Activated CD4-positive, alpha-beta T cell treated with anti-CD3 and anti-CD28 coated beads, Interleukin-2, amount 50 U/mL, for 4 hours (primary cell): ENCODE measurements around the gene CELF1.

Source experiments
- DNase-seq, 2 experiments: peaks; one replicate each; pipeline ENCODE4 v3.0.0-alpha.2; 2020

The CELF1 gene

DNA sequence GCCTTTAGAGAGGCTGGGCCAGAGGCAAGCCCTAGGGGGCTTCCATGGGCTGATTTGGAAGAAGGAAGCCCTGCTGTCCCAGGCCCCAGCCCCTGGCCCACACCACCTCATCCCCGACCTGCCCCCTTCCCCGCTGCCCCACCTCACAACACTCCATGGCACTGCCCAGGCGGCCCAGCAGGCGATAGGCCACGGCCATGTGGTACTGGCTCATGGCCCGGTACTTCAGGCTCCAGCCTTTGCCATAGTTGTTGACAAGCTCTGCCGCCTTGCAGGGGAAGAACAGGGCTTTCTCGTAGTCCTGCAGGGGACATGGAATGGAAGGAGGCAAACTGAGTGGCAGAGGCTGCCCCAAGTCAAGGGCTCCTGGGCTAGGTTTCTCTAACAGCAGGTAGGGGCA, 110.4 kb downstream of the CELF1 start:
- no peak for DNase-seq

DNA sequence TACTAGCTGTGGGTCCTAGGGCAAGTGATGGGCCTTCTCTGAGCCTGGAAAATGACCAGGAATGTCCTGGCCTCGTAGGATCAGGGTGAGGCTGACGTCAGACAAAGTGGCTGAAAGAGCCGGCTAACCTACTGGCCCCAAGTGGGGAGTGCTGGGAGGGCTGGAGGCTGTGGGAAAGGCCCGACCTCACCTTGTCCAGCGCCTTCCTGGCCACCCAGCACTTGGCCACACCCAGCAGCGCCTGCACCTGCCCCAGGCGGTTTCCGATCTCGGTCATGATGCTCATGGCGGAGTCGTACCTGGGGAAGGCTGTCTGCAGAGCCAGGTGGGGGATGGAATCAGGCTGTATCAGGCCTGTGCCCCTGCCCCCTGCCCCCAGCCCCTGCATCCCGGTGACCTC, 111.5 kb downstream of the CELF1 start:
- DNase-seq: no peak

DNA sequence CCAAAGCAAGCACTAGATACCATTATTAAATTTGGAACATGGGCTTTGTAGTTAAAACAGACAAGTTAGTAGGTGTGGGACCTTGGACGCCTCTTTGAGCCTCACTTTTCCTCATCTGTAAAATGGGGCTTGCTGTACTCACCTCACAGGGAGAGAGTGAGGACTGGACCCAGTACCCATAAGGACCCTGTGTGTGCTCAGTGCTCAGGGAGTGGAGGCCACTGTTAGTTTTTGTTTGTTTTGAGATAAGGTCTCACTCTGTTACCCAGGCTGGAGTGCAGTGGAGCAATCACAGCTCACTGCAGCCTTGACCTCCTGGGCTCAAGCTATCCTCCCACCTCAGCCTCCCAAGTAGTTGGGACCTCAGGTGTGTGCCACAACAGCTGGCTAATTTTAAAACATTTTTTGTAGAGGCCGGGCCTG, 112.9 kb downstream of the CELF1 start:
- no peak for DNase-seq

DNA sequence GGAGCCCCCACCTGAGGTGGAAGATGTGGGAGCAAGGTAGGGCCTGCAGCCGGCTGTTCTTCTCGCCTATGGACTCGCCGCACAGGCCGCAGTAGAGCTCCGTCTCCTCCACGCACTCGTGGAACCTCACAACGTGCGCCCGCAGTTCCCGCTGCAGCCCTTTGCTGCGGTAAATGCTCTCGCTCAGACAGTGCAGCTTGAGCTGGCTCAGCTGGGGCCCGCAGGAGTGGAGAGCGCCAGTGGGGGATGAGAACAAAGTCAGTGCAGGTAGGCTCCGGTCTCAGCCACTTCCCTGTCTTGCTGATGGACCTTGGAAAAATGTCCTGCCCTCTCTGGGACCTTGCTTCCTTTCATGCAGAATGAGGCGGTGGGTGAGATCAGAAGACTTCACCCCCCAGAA, 114.2 kb downstream of the CELF1 start:
- DNase-seq: no peak

DNA sequence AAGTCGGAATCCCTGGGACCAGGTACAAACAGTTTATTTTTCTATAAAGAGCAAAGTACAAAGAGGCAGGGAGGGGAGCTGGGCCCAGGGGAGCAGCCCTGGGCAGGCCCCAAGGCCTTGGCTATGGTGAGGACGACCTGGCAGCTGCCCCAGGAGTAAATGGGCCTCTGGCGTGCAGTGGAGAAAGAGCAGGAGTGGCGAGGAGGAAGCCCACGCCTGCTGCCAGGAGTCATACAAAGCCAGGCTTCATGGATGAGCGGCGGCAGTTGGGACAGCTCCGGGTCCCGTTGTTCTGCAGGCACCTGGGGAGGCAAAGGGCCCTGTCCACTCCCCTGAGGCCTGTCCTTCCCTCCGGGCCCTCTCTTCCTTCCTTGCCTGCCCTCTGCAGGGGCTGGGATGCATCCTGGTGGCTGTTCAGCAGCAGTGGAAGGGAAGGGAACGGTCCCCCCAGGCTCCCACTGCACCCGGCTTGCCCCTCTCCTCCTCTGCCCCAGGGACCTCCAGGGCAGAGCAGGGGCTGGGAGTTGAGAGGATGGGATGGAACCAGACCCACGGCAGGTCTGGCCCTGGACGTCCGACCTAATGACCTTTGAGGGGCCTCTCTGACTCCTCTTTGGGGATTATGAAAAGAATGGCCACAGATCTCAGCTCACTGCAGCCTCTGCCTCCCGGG, 115.0 kb downstream of the CELF1 start:
- DNase-seq: no peak

DNA sequence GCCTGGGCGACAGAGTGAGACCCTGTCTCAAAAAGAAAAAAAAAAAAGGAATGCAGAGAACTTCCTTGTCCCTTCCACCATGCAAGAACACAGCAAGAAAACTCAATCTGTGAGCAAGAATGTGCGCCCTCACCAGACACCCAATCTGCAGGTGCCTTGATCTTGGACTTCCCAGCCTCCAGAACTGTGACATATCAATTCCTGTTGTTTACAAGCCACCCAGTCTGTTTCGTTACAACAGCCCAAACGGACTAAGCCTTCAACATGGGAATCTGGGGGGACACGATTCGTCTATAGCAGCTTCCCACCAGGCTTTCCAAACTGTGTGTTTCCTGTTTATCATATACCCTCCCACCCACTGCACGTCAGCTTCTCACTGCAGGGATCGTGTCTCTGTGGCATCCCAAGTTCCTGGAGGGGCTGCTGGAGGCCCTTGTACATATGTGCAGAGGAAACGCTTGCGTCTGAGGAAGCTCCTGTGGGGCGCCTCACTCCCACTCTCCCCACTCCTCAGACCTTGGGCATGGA, 115.7 kb downstream of the CELF1 start:
- DNase-seq: no peak

DNA sequence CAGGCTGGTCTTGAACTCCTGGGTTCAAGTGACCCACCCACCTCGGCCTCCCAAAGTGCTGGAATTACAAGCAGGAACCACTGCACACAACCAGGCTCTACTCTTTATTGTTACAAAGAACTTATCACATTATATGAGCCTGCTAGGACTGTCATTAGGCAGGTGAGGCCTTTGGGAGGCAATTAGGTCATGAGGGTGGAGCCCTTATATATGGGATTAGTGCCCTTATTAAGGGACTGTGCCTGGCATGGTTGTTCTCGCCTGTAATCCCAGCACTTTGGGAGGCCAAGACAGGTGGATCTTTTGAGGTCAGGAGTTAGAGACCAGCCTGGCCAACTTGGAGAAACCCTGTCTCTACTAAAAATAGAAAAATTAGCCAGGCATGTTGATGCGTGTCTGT, 116.2 kb downstream of the CELF1 start:
- DNase-seq: no peak

DNA sequence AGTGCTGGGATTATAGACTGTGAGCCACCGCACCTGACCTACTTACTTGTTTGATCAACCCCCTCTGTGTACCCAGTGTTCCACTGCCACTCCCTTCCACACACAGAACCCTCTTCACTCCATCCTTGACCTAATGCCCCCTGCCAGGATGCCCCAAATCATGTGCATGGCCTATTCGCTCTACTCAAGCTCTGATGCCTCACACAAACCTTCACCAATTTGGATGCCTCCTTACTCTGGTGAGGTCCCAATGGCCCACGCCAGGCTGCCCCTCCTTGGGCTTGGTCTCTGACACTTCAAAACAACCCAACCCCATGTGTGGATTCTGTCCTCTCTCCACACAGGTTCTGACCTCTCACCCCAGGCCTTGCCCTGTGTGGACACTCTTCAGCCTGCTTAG, 117.2 kb downstream of the CELF1 start:
- no peak for DNase-seq

DNA sequence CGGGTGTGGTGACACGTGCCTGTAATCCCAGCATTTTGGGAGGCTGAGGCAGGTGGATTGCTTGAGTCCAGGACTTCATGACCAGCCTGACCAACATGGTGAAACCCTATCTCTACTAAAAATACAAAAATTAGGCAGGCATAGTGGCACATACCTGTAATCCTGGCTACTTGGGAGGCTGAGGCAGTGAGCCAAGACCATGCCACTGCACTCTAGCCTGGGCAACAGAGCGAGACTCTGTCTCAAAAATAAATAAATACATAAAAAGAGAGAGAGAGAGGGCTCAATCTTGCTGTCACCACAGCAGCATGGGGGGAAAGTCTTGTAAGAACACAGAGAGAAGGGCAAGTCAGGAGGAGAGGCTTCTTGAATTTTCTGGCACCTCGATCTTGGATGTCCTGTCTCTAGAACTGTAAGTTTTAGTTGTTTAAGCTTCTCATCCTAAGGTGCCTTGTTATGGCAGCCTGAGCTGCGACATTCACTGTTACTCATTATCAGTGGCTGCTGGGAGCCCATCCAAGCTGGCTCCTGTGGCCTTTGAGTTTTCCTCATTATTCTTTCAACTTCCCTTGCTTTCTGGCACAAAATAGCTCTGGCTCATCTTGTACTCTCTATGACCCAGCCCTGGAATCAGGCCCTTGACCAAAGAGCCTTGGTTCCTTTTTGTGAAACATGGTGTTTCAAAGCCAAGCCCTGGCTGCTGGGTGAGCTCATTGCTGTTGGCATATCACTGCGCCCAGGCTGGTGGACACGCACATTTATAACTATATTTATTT, 118.7 kb downstream of the CELF1 start:
- no peak for DNase-seq

DNA sequence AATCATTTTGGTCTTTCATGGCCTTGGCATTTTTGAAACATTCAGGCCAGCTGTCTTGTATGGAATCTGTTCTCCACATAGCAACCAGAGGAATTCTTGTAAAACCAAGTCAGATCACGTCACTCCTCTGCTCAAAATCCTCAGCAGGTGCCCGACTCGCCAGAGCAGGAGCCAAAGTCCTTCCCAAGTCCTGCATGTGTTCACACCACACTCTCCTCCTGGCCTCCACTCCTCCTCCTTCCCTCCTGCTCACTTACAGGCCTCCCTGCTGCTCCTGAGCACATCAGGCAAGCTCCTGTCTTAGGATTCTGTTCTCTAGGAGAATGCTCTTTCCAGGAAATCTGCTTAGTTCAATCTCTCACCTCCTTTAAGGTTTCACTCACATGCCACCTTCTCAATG, 119.8 kb downstream of the CELF1 start:
- no peak for DNase-seq

DNA sequence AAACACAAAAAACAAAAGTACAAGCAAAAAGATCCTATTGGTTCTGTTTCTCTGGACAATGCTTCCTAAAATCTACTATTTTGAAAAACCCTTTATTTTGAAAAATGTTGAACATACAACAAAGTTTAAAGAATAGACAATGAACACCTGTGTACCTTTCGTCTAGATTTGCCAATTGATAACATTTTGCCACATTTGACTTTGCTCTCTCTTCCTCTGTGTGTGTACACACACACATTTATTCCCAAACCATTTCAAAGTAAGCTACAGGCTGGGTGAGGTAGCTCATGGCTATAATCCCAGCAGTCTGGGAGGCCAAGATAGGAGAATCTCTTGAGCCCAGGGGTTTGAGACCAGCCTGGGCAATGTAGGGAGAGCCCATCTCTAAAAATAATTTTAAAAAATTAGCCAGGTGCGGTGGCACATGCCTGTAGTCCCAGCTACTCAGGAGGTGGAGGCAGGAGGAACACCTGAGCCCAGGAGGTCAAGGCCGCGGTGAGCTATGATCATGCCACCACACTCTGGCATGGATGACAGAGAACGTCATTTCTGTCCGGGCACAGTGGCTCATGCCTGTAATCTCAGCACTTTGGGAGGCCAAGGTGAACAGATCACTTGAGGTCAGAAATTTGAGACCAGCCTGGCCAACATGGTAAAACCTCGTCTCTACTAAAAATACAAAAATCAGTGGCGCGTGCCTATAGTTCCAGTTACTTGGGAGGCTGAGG, 121.4 kb downstream of the CELF1 start:
- DNase-seq: no peak

DNA sequence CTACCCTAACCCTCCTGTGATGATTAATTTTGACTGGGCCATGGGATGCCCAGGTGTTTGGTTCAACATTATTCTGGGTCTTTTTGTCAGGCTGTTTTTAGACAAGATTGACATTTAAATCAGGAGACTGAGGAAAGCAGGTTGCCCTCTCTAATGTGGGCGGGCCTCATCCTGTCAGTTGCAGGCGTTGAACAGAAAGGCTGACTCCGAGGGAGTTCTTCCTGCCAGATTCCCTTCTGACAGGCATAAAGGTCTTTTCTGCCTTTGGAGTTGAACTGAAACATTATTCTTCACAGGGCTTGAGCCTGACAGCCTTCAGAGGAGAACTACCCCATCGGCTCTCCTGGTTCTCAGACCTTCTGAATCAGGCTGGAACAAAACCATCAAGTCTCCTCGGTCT, 122.4 kb downstream of the CELF1 start:
- DNase-seq: no peak

DNA sequence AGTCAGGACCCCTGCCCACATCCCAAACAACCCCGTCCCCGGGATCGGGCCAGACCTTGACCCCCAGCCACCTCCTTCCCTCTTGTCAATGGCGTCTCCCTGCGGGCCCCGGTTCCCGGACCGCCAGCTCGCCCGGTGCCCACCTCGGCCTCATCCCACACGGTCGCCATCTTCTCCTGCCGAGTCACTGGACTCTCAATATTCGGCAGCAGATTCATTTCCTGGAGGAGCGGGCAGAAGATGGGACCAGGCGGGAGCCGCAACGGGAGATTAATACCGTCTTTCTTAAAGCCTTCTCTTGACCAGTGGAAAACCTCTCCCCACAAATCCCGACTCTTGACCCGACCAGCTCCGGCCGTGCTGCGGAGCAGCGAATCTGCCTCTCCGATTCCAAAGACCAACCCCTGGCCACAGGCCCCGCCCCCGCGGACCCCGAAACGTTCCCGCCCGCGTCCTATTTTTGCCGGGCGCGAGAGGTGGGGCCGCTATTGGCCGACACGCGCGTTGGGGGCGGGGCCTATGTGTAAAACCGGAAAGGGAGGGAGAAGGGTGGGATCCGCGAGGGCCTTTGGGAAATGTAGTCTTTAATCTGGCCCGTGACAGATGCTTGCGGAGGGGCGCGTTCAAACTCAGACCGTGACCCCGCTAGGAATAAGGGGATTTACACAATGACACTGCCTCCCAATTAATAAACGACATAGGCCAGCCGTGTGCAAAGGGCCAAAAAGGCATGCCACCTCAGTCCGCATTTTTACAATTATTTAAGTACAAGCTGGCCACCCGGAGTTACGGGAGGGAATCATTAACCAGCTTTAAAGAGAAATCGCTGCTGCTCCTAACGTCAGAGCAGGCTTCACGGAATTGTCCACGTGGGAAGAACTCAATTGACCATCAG, 126.6 kb downstream of the CELF1 start, which contains the start of gene PSMC3:
PSMC3 (minus strand) TSS at position 378 of the 895 bp plus-strand sequence; CDS start at position 218, 160 bp downstream.
- peak; percentile 98 for DNase-seq

DNA sequence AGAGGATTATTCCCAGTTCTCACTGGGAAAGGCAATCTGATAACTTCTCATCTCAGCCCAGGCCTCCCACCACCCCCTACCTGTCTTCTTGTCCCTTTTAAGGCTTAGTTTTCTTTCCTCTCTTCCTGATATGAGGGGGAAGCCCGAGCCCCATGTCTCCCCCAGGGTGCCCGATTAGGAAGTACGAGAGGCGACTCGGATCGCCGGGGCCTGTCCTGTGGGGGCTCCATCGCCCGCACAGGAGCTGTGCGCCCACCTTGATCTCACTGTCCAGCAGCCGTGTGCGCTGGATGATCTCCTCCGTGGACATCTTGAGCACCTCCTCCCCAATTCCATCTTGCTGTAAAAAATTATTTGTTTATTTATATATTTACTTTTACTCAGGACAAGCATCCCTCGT, 127.3 kb downstream of the CELF1 start:
- no peak for DNase-seq

DNA sequence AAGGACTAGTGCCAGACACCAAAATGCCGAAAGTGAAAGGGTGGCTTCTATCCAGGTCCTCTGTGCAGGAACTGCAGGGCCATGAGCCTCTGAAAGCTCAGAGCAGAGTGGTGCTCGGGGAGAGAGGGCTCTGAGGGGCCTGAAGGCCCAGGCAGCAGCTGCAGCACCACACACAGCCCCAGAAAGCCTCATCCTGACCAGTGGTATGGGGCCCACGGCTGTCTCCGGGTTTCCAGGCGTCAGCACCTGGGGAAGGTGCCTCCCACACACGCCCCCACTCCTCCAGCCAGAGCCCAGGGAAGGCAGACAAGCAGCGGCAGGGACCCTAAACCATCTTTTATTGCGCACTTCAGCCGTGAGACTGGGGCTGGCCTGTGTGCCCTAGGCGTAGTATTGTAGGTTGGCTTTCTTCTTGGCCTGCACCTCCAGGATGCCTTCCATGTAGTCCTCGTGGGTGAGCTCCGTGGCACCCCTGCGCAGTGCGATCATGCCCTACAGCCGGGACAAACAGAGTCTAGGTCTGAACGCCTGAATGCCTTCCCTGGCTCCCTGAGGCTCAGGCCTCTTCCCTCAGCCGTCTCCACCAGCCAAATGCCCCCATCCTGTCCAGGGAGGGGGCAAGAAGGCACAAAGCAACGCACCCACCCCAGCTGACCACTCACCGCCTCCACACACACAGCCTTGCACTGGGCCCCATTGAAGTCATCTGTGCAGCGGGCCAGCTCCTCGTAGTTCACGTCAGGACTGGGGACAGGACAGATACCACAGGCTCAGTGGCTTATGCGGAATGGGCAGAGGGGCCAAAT, 134.3 kb downstream of the CELF1 start:
- no peak for DNase-seq

DNA sequence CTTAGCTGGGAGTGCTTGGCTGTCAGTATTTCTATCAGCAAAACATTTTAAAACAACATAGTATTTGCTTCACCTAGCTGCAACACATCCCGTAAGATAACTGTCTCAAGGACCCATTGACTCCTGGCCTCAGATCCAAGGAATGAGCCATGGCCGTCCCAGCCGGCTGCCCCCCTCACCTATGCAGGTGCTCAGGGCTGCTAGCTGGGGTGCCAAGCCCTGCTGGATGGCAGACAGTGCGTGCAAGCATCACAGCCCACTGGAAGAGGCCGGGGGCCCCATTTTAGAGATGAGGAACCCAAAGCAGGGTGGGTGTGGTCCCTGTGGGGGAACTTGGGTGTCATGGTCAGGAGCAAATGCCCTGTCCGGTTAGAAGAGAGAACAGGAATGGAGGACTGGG, 135.2 kb downstream of the CELF1 start:
- no peak for DNase-seq

DNA sequence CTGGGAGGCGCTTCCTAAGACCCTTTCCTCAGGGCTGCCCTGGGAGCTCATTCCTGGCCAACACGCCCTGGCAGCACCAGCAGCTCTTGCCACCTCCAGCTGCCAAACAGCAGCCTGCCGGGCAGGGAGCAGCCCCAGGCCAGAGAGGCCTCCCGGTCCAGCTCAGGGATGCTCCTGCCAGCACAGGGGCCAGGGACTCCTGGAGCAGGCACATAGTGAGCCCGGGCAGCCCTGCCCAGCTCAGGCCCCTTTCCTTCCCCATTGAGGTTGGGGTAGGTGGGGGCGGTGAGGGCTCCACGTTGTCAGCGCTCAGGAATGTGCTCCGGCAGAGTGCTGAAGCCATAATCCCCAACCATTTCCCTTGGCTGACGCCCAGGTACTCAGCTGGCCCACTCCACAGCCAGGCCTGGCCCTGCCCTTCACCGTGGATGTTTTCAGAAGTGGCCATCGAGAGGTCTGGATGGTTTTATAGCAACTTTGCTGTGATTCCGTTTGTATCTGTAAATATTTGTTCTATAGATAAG, 136.9 kb downstream of the CELF1 start:
- no peak for DNase-seq
